ENCODE measurements around the gene LMAN2.

Gene LMAN2

DNA sequence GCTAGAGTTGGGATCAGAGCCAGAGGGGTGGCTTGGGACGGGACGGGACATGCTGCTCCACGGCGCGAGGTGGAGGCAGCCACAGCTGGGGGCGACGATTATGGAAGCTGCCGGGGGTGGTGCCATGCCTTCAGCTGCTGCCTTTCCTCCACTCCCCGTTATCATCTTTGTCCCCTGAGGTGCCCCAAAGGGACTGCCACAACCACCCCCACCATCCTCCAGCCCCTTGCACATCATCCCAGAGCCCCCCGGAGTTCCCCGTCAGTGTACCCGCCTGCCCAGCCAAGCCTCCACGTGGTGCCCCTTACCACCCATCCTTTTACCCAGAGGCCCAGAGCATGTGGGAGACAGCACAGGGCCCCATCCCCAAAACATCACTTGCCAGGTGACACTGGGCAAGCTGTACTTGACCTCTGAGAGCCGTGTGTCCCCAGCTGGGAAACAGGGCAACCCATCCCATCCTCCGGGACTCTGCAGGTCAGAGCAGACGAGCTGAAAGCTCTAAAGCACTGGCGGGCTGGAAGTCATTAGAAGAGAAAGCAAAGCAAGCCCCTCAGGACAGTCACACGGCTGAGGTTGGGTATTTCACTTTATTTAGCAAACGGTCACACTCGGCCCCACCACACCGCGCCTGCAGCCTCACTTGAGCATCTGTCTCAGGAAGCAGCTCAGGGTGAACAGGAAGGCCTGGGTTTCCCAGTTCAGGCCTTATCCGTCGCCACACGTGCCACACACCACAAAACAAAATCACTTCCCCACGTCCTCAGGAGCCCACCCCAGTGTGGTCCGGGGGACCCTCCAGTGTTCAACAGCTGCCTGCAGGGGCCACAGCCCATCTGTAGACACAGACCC, 20.3 kb downstream of the LMAN2 start:
- H4K91ac ChIP-seq (ENCODE audit: low read length) = no peak overlapping the region
- H2BK15ac ChIP-seq (ENCODE audit: low read depth, poor library complexity, severe bottlenecking) = no peak overlapping the region
- H2AK5ac ChIP-seq (ENCODE audit: low read length, severe bottlenecking) = no peak overlapping the region
- H3K4ac ChIP-seq (ENCODE audit: low read depth in 1 of 2, low read length in 2 of 2) = no peak overlapping the region
- H3K18ac ChIP-seq (ENCODE audit: low read depth in 1 of 2, low read length in 2 of 2) = no peak overlapping the region
- no peak overlapping the region for H3K9ac ChIP-seq (ENCODE audit: low read length)
- H2BK120ac ChIP-seq (ENCODE audit: low read depth, low read length) = no peak overlapping the region
- no peak for DNase-seq
- H2BK5ac ChIP-seq (ENCODE audit: low read depth, low read length, poor library complexity, severe bottlenecking) = no peak overlapping the region
- whole genome bisulfite sequencing = 92% methylated on average over 25 of the region's 27 CpGs
- H3K14ac ChIP-seq (ENCODE audit: low read length in 2 of 2) = no peak overlapping the region
- peaks cover 16% of the 10 kb centered on the region for H3K4me1 ChIP-seq (ENCODE audit: control insufficient read depth, insufficient read depth, low read depth, low read length)
- H3K27ac ChIP-seq (ENCODE audit: low read length, poor library complexity, severe bottlenecking) = no peak overlapping the region
- no peak overlapping the region for H3K4me3 ChIP-seq (ENCODE audit: insufficient read depth in 1 of 2, low read depth in 1 of 2, low read length in 2 of 2)
- no peak overlapping the region for H2AFZ ChIP-seq (ENCODE audit: low read depth, low read length)
- H2BK12ac ChIP-seq (ENCODE audit: low read length in 2 of 2) = no peak overlapping the region
- H4K8ac ChIP-seq (ENCODE audit: low read length) = no peak overlapping the region
- H3K27me3 ChIP-seq (ENCODE audit: control insufficient read depth in 1 of 2, insufficient read depth in 1 of 2, low read length in 2 of 2) = no peaks in the 10 kb centered on the region
- no peaks in the 10 kb centered on the region for H3K9me3 ChIP-seq (ENCODE audit: control insufficient read depth, low read length)
- peaks cover 65 to 66% of the 10 kb centered on the region in 2 experiments for H3K36me3 ChIP-seq (ENCODE audit: control insufficient read depth in 1 of 2, insufficient read depth in 2 of 2, low read depth in 1 of 2, low read length in 2 of 2)
- H3K23ac ChIP-seq (ENCODE audit: low read length in 2 of 2) = no peak overlapping the region
- peaks cover 40% of the 10 kb centered on the region for H3K79me1 ChIP-seq (replicated peaks; ENCODE audit: low read length, poor library complexity, severe bottlenecking)
- H3K4me2 ChIP-seq (ENCODE audit: low read length, poor library complexity, severe bottlenecking) = no peak overlapping the region

DNA sequence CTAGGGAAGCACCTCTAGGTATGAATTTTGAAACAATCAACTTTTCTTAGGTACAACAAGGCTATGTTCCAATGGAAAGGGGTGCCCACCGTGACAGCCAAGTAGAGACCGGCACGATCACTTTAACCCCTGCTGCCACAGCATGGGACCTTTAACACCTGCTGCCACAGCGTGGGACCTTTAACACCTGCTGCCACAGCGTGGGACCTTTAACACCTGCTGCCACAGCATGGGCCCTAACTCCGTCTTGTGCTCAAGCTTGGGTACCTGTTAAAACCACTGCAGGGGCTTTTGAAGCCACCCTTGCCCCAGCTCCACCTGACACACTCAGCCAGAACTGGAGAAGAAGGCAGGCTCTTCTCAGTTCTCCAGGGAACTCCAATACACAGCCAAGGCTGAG, 21.6 kb downstream of the LMAN2 start:
- Histone ChIP-seq H3K4me2 (ENCODE audit: low read length, poor library complexity, severe bottlenecking) (no peak overlapping the region), H2AK5ac (ENCODE audit: low read length, severe bottlenecking) (no peak overlapping the region), H3K4ac (ENCODE audit: low read depth in 1 of 2, low read length in 2 of 2) (no peak overlapping the region), H3K27me3 (ENCODE audit: control insufficient read depth in 1 of 2, insufficient read depth in 1 of 2, low read length in 2 of 2) (no peaks in the 10 kb centered on the region), H3K79me1 (replicated peaks; ENCODE audit: low read length, poor library complexity, severe bottlenecking) (peaks cover 35% of the 10 kb centered on the region), H3K23ac (ENCODE audit: low read length in 2 of 2) (no peak overlapping the region), H3K14ac (ENCODE audit: low read length in 2 of 2) (no peak overlapping the region), H3K9me3 (ENCODE audit: control insufficient read depth, low read length) (no peaks in the 10 kb centered on the region), H2AFZ (ENCODE audit: low read depth, low read length) (no peak overlapping the region), H3K9ac (ENCODE audit: low read length) (no peak overlapping the region), H3K4me3 (ENCODE audit: insufficient read depth in 1 of 2, low read depth in 1 of 2, low read length in 2 of 2) (no peak overlapping the region), H3K36me3 (ENCODE audit: control insufficient read depth in 1 of 2, insufficient read depth in 2 of 2, low read depth in 1 of 2, low read length in 2 of 2) (peaks cover 51 to 52% of the 10 kb centered on the region in 2 experiments), H2BK15ac (ENCODE audit: low read depth, poor library complexity, severe bottlenecking) (no peak overlapping the region), H4K91ac (ENCODE audit: low read length) (no peak overlapping the region), H2BK12ac (ENCODE audit: low read length in 2 of 2) (no peak overlapping the region), H3K27ac (ENCODE audit: low read length, poor library complexity, severe bottlenecking) (no peak overlapping the region), H2BK5ac (ENCODE audit: low read depth, low read length, poor library complexity, severe bottlenecking) (no peak overlapping the region), H3K18ac (ENCODE audit: low read depth in 1 of 2, low read length in 2 of 2) (no peak overlapping the region), H4K8ac (ENCODE audit: low read length) (no peak overlapping the region), H2BK120ac (ENCODE audit: low read depth, low read length) (no peak overlapping the region), H3K4me1 (ENCODE audit: control insufficient read depth, insufficient read depth, low read depth, low read length) (peaks cover 22% of the 10 kb centered on the region)
- no peak for DNase-seq
- WGBS = 95% methylated on average over 6 of the region's 6 CpGs

DNA sequence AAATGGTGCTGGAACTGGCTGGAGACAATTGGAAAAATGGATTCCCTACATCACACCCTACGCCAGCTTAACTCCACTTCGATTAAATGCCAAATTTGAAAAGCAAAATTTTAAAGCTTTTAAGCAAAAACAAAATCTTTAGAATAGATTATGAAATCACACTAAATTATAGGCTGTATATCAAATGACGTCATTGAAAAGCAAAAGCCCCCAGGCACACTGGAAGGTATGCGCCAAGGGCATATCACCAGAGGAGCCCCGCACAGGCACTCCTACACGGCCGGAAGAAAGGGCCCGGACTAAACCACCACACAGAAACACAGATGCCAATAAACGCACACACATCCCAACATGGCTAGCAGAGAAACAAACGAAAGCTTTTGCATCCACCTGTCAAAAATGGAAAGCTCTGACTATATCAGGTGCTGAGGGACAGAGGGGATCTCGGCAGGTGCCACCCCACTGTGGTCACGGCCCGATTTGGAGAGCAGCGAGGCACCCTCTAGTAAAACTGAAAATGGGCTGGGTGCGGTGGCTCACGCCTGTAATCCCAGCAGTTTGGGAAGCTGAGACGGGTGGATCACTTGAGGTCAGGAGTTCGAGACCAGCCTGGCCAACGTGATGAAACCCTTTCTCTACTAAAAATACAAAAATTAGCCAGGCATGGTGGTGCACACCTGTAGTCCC, 22.8 kb downstream of the LMAN2 start:
- no peak overlapping the region for H2BK15ac ChIP-seq (ENCODE audit: low read depth, poor library complexity, severe bottlenecking)
- no peak overlapping the region for H3K4me2 ChIP-seq (ENCODE audit: low read length, poor library complexity, severe bottlenecking)
- H2AK5ac ChIP-seq (ENCODE audit: low read length, severe bottlenecking) = peak overlapping the region; percentile 49
- no peaks in the 10 kb centered on the region for H3K9me3 ChIP-seq (ENCODE audit: control insufficient read depth, low read length)
- H2BK5ac ChIP-seq (ENCODE audit: low read depth, low read length, poor library complexity, severe bottlenecking) = peak overlapping the region; percentile 53
- no peak overlapping the region for H3K9ac ChIP-seq (ENCODE audit: low read length)
- no peak overlapping the region for H3K18ac ChIP-seq (ENCODE audit: low read depth in 1 of 2, low read length in 2 of 2)
- H4K91ac ChIP-seq (ENCODE audit: low read length) = no peak overlapping the region
- no peaks in the 10 kb centered on the region for H3K27me3 ChIP-seq (ENCODE audit: control insufficient read depth in 1 of 2, insufficient read depth in 1 of 2, low read length in 2 of 2)
- H3K14ac ChIP-seq (ENCODE audit: low read length in 2 of 2) = no peak overlapping the region
- 93% methylated on average over 17 of the region's 19 CpGs for WGBS
- H2BK120ac ChIP-seq (ENCODE audit: low read depth, low read length) = no peak overlapping the region
- H3K27ac ChIP-seq (ENCODE audit: low read length, poor library complexity, severe bottlenecking) = peak overlapping the region; percentile 78
- peaks cover 22% of the 10 kb centered on the region for H3K4me1 ChIP-seq (ENCODE audit: control insufficient read depth, insufficient read depth, low read depth, low read length)
- H3K4me3 ChIP-seq (ENCODE audit: insufficient read depth in 1 of 2, low read depth in 1 of 2, low read length in 2 of 2) = no peak overlapping the region
- DNase-seq = no peak
- no peak overlapping the region for H3K23ac ChIP-seq (ENCODE audit: low read length in 2 of 2)
- no peak overlapping the region for H2AFZ ChIP-seq (ENCODE audit: low read depth, low read length)
- H2BK12ac ChIP-seq (ENCODE audit: low read length in 2 of 2) = no peak overlapping the region
- H3K4ac ChIP-seq (ENCODE audit: low read depth in 1 of 2, low read length in 2 of 2) = no peak overlapping the region
- H4K8ac ChIP-seq (ENCODE audit: low read length) = no peak overlapping the region
- peaks cover 31% of the 10 kb centered on the region for H3K79me1 ChIP-seq (replicated peaks; ENCODE audit: low read length, poor library complexity, severe bottlenecking)
- peaks cover 39 to 44% of the 10 kb centered on the region in 2 experiments for H3K36me3 ChIP-seq (ENCODE audit: control insufficient read depth in 1 of 2, insufficient read depth in 2 of 2, low read depth in 1 of 2, low read length in 2 of 2)
